MM.1S (cell line): Measurements from ENCODE around the gene DDX4.

ENCODE experiments used
- EZH2 ChIP-seq: fragments of 300-600 bp; sonication (generic); optimal IDR thresholded peaks from 2 replicates; pipeline ENCODE3; 2017; ENCODE audit warnings: low read depth, mild to moderate bottlenecking, antibody characterized with exemption, low read length, mixed read lengths
- EZH2phosphoT487 ChIP-seq: fragments of 300-600 bp; sonication (generic); IDR thresholded peaks from 2 replicates; pipeline ENCODE4 v1.6.1; 2018; ENCODE audit warnings: antibody characterized with exemption, low read length
- TF ChIP-seq, protein P1 (sequence below): fragments of 300-600 bp; sonication (generic); IDR thresholded peaks from 2 replicates; pipeline ENCODE4 v1.5.1; 2016; ENCODE audit warnings: antibody characterized with exemption, low read length, mixed read lengths

DNA sequence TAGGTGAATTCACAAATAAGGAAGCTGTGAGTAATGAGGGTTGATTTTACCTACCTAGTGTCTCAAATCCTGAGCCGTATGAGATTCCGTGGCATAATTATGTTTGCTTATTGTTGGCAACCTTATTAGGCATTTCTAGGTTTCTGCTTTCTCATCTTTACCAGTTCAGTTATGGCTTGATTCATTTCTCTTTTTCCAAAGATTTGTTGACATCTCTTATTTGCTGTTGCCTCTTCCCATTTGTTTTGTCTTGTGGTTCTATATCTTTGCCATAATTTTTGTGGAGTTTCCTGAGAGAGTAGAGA, 113.8 kb downstream of the DDX4 start:
- TF ChIP-seq, protein P1, sequence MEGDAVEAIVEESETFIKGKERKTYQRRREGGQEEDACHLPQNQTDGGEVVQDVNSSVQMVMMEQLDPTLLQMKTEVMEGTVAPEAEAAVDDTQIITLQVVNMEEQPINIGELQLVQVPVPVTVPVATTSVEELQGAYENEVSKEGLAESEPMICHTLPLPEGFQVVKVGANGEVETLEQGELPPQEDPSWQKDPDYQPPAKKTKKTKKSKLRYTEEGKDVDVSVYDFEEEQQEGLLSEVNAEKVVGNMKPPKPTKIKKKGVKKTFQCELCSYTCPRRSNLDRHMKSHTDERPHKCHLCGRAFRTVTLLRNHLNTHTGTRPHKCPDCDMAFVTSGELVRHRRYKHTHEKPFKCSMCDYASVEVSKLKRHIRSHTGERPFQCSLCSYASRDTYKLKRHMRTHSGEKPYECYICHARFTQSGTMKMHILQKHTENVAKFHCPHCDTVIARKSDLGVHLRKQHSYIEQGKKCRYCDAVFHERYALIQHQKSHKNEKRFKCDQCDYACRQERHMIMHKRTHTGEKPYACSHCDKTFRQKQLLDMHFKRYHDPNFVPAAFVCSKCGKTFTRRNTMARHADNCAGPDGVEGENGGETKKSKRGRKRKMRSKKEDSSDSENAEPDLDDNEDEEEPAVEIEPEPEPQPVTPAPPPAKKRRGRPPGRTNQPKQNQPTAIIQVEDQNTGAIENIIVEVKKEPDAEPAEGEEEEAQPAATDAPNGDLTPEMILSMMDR = no peak
- TF ChIP-seq EZH2 (no peak), EZH2phosphoT487 (no peak)
